ENCODE results near the gene HMGCLL1.
A peak's percentile ranks its signal among the peaks of the same experiment; 100 is the strongest.

HMGCLL1 gene

DNA sequence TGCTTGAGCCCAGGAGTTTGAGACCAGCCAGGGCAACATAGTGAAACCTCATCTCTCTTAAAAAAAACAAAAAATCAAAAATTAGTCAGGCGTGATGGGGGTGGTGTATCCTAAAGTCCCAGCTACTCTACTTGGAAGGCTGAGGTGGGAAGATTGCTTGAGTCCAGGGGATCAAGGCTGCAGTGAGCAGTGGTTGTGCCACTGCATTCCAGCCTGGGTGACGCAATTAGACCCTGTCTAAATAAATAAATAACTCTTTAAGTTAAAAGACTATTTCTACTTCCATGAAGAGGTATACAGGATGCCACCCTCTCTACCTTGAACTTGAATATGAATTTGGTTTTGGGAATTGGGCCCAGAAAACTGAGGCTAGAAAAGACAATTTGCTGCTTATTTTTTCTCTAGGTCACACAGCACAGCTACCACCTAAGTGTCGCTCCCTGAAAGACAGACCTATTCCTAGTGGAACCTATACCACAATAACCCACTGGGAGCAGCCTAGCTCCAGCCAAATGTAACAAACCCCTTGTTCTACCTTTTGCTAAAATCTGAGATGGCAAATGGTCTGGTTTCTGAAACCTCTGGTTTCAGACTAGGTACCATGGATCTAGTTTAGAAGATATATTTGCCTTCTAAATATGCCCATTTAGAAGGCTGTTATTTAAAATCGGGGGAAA, 35.2 kb downstream of the HMGCLL1 start:
- no peak for TF ChIP-seq CTCF (IDR thresholded peaks at IDR 0.05; ENCODE audit: low read depth, low read length, missing control alignments)
- no peak for DNase-seq (ENCODE audit: extremely low read depth, low read depth)
- no peak overlapping the region for H3K4me3 ChIP-seq (replicated peaks; ENCODE audit: low read depth, low read length)

DNA sequence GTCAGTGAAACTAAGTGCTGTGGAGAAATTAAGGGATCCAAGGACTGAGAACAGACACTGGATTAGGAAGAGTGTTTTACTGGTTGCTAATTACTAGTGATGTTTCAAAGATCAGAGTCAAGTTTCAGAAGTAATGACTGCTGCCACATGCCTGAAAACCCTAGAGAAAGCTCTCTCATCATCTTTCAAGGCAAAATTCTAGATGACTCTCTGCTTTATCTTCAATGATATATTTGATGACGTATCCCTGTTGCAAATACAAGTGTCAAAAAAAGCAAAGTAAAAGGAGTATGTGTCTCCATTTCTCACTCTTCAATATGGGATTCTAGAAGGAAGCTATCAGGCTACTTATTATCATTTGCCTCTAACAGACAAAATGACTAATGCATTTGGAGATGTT, 38.0 kb downstream of the HMGCLL1 start:
- no peak overlapping the region for H3K4me3 ChIP-seq (replicated peaks; ENCODE audit: low read depth, low read length)
- no peak for DNase-seq (ENCODE audit: extremely low read depth, low read depth)
- no peak for TF ChIP-seq CTCF (IDR thresholded peaks at IDR 0.05; ENCODE audit: low read depth, low read length, missing control alignments)

GRCh38 chr6:55536391-55536956, 42.5 kb downstream of the HMGCLL1 start:
- no peak for TF ChIP-seq CTCF (IDR thresholded peaks at IDR 0.05; ENCODE audit: low read depth, low read length, missing control alignments)
- H3K4me3 ChIP-seq (replicated peaks; ENCODE audit: low read depth, low read length), result no peak overlapping the region
- no peak for DNase-seq (ENCODE audit: extremely low read depth, low read depth)

DNA sequence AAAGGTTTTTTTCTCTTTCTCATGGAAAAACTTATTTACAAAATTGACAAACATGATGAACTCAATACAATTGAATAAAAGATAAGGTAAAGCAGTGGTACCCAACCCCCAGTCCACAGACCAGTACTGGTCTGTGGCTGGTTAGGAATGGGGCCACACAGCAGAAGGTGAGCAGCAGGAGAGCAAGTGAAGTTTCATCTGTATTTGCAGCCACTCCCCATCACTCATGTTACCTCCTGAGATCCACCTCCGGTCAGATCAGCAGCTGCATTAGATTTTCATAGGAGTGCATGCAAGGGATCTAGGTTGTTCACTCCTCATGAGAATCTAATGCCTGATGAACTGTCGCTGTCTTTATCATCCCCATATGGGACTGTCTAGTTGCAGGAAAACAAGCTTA, 47.5 kb downstream of the HMGCLL1 start:
- no peak for DNase-seq (ENCODE audit: extremely low read depth, low read depth)
- no peak overlapping the region for H3K4me3 ChIP-seq (replicated peaks; ENCODE audit: low read depth, low read length)
- no peak for TF ChIP-seq CTCF (IDR thresholded peaks at IDR 0.05; ENCODE audit: low read depth, low read length, missing control alignments)

DNA sequence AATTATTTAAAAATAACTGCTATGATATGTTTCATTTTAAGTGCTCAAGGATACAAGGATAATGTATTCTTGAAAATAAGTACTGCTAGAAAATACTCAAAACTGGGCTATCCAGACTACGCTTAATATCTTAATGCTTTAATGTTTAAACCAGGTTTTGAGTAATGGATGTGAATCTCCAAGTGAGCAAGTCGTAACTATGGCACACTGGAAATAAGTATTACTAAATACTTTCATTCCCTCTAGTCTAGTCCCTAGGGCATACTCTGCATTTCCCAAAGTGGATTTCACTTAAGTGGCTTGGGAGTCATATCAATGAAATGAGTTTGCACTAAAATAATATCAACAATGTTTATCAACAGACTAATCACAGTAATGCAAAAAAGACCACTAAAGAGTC, 48.1 kb downstream of the HMGCLL1 start:
- no peak overlapping the region for H3K4me3 ChIP-seq (replicated peaks; ENCODE audit: low read depth, low read length)
- no peak for TF ChIP-seq CTCF (IDR thresholded peaks at IDR 0.05; ENCODE audit: low read depth, low read length, missing control alignments)
- no peak for DNase-seq (ENCODE audit: extremely low read depth, low read depth)

DNA sequence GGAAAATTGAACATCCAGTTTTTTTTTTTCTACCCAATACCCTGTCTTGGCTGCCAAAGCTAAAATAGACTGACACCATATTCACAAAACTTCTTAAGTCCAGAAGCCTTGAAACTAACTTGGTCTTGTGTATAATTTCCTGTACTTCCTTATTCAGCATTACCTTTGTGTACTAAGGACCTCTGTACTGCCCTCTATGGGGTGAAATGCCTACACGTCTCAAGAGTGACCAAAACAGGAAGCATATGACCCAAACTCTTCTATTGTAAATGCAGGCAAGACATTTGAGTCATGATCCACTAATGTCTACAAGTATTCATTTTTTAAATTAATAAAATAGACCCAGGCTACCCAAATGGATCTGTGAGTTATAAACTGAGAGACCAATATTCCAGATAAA, 50.4 kb downstream of the HMGCLL1 start:
- peak; percentile 43 for TF ChIP-seq CTCF (IDR thresholded peaks at IDR 0.05; ENCODE audit: low read depth, low read length, missing control alignments)
- no peak overlapping the region for H3K4me3 ChIP-seq (replicated peaks; ENCODE audit: low read depth, low read length)
- peak; percentile 24 for DNase-seq (ENCODE audit: extremely low read depth, low read depth)

DNA sequence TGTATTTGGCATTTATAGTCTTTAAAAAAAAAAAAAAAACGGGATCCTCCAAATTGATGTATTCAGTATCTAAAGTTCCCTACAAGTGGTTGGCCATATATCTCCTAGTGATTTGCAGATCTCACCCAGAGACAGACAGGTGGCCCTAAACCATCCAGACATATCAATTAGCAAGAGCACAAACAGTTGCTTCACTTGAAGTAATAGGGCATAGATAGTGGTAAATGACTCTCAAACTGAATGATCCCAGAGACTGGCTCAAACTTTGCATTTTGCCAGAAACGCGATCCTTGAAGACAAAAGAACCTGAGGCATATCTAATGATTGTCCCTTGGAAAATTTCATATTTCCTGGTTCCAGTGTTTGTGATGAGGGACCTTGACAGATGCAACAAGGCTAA, 54.6 kb downstream of the HMGCLL1 start:
- no peak for DNase-seq (ENCODE audit: extremely low read depth, low read depth)
- no peak for TF ChIP-seq CTCF (IDR thresholded peaks at IDR 0.05; ENCODE audit: low read depth, low read length, missing control alignments)

More for the DNA sequence above, 54.6 kb downstream of the HMGCLL1 start:
- H3K4me3 ChIP-seq (replicated peaks; ENCODE audit: low read depth, low read length), result no peak overlapping the region
